Neural crest cell (in vitro differentiated cells): ENCODE data around the gene TXNRD1. TPM values are rescaled to one million over a fixed set of nuclear protein-coding genes. Genes with fewer than 3 reads are reported as not detected.

Source experiments
- DNase-seq: peaks from one replicate; pipeline ENCODE4 v3.0.0; 2021; ENCODE audit warnings: low read depth, mixed read lengths, low spot score
- H3K27ac Mint-ChIP-seq: one replicate; pipeline ENCODE4 v1.8.0; 2021; ENCODE audit warnings: mild to moderate bottlenecking, mixed read lengths; ENCODE audit not compliant: unreplicated experiment
- H3K27me3 Mint-ChIP-seq: 2 replicates; pipeline ENCODE4 v1.8.0; 2021; ENCODE audit warnings: low read depth, mild to moderate bottlenecking, mixed read lengths
- H3K36me3 Mint-ChIP-seq: 2 replicates; pipeline ENCODE4 v1.8.0; 2021; ENCODE audit warnings: low read depth, mild to moderate bottlenecking, mixed read lengths
- H3K4me1 Mint-ChIP-seq: 2 replicates; pipeline ENCODE4 v1.8.0; 2021; ENCODE audit warnings: mixed read lengths
- H3K4me3 Mint-ChIP-seq: one replicate; pipeline ENCODE4 v1.8.0; 2021; ENCODE audit warnings: mild to moderate bottlenecking, mixed read lengths
- H3K9me3 Mint-ChIP-seq: 2 replicates; pipeline ENCODE4 v1.8.0; 2021; ENCODE audit warnings: mixed read lengths
- total RNA-seq: library from RNA; stranded (reverse); gene quantifications from 2 replicates; pipeline ENCODE4 v1.2.1, GENCODE V29; 2021
- TF ChIP-seq, protein P1 (sequence below): fragments of 200-600 bp; sonication (generic); conservative IDR thresholded peaks from 2 replicates; pipeline ENCODE4 v1.5.0; 2021; ENCODE audit warnings: antibody characterized with exemption, mild to moderate bottlenecking

The TXNRD1 gene
- total RNA-seq, 1 donor from 2014 or later: 105 TPM

DNA sequence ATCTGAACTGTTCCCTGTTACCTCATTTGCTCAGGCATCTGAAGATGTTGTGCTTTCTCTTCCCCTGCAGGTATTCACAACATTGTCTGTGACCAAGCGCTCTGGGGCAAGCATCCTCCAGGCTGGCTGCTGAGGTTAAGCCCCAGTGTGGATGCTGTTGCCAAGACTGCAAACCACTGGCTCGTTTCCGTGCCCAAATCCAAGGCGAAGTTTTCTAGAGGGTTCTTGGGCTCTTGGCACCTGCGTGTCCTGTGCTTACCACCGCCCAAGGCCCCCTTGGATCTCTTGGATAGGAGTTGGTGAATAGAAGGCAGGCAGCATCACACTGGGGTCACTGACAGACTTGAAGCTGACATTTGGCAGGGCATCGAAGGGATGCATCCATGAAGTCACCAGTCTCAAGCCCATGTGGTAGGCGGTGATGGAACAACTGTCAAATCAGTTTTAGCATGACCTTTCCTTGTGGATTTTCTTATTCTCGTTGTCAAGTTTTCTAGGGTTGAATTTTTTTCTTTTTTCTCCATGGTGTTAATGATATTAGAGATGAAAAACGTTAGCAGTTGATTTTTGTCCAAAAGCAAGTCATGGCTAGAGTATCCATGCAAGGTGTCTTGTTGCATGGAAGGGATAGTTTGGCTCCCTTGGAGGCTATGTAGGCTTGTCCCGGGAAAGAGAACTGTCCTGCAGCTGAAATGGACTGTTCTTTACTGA is 132.9 kb downstream of the TXNRD1 start:
- H3K36me3 Mint-ChIP-seq: peaks cover 8% of the 10 kb centered on the region
- H3K27me3 Mint-ChIP-seq: no peaks in the 10 kb centered on the region
- H3K9me3 Mint-ChIP-seq: no peaks in the 10 kb centered on the region
- H3K4me3 Mint-ChIP-seq: no peak overlapping the region
- no peak overlapping the region for H3K27ac Mint-ChIP-seq
- TF ChIP-seq, protein P1, sequence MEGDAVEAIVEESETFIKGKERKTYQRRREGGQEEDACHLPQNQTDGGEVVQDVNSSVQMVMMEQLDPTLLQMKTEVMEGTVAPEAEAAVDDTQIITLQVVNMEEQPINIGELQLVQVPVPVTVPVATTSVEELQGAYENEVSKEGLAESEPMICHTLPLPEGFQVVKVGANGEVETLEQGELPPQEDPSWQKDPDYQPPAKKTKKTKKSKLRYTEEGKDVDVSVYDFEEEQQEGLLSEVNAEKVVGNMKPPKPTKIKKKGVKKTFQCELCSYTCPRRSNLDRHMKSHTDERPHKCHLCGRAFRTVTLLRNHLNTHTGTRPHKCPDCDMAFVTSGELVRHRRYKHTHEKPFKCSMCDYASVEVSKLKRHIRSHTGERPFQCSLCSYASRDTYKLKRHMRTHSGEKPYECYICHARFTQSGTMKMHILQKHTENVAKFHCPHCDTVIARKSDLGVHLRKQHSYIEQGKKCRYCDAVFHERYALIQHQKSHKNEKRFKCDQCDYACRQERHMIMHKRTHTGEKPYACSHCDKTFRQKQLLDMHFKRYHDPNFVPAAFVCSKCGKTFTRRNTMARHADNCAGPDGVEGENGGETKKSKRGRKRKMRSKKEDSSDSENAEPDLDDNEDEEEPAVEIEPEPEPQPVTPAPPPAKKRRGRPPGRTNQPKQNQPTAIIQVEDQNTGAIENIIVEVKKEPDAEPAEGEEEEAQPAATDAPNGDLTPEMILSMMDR: no peak
- no peak for DNase-seq
- H3K4me1 Mint-ChIP-seq: no peaks in the 10 kb centered on the region

DNA sequence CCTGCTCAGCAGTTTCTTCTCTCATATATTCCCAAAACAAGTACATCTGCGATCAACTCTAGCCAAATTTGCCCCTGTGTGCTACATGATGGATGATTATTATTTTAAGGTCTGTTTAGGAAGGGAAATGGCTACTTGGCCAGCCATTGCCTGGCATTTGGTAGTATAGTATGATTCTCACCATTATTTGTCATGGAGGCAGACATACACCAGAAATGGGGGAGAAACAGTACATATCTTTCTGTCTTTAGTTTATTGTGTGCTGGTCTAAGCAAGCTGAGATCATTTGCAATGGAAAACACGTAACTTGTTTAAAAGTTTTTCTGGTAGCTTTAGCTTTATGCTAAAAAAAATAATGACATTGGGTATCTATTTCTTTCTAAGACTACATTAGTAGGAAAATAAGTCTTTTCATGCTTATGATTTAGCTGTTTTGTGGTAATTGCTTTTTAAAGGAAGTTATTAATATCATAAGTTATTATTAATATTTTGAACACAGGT is 133.5 kb downstream of the TXNRD1 start:
- no peaks in the 10 kb centered on the region for H3K4me1 Mint-ChIP-seq
- H3K36me3 Mint-ChIP-seq: peaks cover 12% of the 10 kb centered on the region
- DNase-seq: no peak
- H3K9me3 Mint-ChIP-seq: no peaks in the 10 kb centered on the region
- no peak overlapping the region for H3K4me3 Mint-ChIP-seq
- no peak overlapping the region for H3K27ac Mint-ChIP-seq
- TF ChIP-seq, protein P1: no peak
- no peaks in the 10 kb centered on the region for H3K27me3 Mint-ChIP-seq

DNA sequence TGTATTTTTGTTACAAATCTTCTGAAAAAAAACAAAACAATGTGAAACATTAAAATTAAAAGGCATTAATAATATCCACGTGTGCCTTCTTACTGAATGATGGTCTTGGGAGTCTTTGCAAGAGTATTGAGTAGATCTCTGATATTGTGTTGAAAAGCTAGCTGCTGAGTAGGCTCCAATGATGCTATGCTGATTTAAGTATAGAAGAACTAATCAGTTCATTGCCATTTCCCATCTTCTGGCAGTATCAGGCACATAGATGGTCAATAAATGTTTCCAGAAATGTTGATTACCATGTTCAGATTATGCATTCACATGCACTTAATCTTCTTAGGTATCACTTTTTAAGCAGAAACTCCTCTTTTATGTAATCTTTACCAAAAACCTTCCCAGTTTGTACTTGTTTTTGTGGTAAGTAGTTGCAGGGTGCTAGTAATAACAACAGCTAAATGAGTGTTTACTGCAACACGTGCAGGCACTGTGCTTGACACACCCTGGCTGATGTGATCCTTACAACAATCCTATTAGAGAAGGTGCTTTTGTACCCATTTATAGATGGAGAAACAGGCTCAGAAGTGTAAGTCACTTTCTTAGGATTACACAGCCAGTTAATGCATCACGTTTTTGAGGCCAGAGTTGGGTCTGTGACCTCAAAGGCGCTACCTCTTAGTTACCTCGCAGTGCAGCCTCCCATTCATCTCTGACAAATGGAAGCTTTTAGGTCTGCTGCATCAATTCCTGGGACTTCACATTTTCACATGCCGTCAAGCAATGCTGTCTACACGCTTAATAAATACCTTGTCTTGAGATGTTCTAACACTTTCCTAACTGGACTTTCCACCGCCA is 134.9 kb downstream of the TXNRD1 start:
- H3K27ac Mint-ChIP-seq: no peak overlapping the region
- TF ChIP-seq, protein P1: no peak
- H3K36me3 Mint-ChIP-seq: peaks cover 12% of the 10 kb centered on the region
- H3K4me3 Mint-ChIP-seq: no peak overlapping the region
- H3K27me3 Mint-ChIP-seq: no peaks in the 10 kb centered on the region
- DNase-seq: no peak
- no peaks in the 10 kb centered on the region for H3K4me1 Mint-ChIP-seq
- H3K9me3 Mint-ChIP-seq: no peaks in the 10 kb centered on the region

DNA sequence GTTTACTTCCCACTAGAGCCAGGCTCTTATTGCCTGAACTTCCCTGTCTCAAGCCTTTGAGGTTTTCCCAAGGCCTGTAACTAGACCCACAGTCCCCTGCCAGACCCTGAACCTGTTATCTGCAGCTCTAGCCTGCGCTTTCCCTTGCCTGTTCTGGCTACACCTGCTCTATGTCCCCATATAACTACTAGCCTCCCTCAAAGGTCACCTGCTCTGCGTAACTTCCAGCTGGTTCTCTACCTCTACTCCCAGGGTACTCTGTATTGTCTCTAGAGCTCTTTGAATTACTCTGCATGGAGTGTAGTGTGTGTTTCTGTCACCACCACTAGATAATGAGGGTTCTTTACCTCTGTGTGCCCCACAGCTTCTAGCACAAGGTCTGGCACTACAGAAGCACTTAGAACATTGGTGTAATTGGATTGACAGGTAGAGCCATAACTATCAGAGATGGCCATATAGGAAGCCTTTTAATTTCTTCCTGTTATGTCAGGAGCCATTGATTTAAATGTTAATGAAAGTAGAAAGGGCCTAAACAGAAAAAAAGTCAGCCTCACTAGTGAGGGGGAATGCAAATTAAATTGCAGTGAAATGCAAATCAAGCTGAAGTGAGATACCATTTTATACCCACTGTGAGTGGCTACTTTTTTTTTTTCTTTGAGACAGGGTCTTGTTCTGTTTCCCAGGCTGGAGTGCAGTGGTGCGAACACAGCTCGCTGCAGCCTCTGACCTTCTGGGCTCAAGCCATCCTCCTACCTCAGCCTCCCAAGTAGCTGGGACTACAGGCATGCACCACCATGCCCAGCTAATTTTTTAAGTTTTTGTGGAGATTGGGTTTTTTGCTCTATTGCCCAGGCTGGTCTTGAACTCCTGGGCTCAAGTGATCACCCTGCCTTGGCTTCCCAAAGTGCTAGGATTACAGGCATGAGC is 135.7 kb downstream of the TXNRD1 start:
- no peak overlapping the region for H3K4me3 Mint-ChIP-seq

More for the DNA sequence above, 135.7 kb downstream of the TXNRD1 start:
- no peaks in the 10 kb centered on the region for H3K27me3 Mint-ChIP-seq
- peaks cover 12% of the 10 kb centered on the region for H3K36me3 Mint-ChIP-seq
- TF ChIP-seq, protein P1: no peak
- H3K27ac Mint-ChIP-seq: no peak overlapping the region
- H3K4me1 Mint-ChIP-seq: no peaks in the 10 kb centered on the region
- DNase-seq: no peak
- no peaks in the 10 kb centered on the region for H3K9me3 Mint-ChIP-seq
